ENCODE data around the gene MRC2.

The MRC2 gene

DNA sequence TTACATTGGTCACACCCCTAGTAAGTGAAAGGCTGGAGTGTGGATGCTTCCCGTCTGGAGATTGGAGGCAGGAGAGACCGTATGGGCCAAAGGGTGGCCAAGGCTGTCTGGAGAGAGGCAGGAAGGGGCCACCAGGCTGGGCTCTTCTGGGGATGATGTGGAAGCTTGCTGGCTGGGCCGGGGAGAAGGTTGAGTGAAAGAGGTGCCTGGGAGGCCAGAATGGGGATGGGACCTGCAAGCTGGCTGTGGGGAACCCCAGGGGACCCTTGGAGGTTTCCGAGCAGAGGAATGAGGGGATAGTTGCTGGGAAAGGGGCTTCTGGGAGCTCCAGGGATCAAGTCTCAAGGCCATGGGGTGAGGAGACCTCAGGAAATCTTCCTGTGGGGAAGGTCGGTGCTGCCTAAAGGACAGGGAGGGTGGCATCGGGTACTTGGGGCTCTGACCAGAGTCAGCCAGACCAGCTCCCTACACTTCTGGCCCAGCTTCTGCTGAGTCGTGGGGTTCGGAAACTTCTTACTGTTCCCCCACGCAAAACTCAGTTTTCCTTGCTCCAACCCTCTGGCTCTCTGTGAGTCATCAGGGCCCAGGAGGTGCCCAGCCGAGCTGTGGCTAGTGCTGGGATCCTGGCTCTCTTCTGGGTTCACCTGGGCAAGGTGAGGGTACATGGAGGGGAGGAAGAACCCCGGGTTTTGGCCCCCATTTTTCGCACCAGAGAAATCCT, 3.1 kb downstream of the MRC2 start:
- in situ Hi-C loops (cut with HindIII; ENCODE audit: low pct_ligation_motif_present, low pct_unique_long_range_greater_than_20kb, low sequenced_read_pairs), result no loop called here
- DNase-seq, result no peak

DNA sequence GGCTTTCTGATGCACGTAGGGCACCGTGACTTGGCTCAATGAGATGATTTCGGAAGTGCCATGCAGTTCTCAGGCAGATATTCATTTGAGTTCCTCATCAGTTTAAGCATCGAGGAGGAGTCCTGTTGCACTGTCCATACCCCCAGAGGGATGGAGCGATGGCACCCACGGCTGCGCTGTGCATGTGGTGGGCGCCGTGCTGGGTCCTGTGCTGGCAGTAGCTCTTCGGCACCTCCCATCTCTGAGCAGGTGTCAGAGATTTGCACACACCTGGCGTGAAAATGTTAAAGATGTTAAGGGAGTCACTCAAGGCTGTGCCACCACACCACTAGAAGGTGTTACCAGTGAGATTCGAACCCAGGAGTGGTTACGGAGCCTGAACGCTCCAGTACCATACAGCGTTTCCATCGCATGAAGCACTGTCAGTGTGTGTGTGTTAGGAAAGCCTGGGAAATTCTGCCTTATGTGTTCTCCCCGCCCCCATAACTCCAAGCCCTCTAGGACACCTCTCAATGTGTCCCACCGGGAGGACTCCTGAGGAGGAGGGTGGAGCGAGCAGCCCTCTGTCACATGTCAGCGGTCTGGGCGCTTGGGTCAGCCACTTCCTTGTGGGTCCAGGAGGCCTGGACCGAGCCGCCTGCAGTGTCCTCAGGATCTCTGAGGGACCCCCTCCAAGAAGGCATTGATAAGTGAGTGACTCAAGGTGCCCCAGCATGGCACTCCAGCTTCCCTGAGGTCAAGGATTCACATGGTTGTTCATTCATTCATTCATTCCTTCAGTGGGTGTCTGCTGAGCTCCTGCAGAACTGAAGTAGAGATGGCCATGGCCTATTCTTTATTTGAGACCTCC, 3.8 kb downstream of the MRC2 start:
- DNase-seq, result no peak
- in situ Hi-C loops (cut with HindIII; ENCODE audit: low pct_ligation_motif_present, low pct_unique_long_range_greater_than_20kb, low sequenced_read_pairs), result no loop called here

DNA sequence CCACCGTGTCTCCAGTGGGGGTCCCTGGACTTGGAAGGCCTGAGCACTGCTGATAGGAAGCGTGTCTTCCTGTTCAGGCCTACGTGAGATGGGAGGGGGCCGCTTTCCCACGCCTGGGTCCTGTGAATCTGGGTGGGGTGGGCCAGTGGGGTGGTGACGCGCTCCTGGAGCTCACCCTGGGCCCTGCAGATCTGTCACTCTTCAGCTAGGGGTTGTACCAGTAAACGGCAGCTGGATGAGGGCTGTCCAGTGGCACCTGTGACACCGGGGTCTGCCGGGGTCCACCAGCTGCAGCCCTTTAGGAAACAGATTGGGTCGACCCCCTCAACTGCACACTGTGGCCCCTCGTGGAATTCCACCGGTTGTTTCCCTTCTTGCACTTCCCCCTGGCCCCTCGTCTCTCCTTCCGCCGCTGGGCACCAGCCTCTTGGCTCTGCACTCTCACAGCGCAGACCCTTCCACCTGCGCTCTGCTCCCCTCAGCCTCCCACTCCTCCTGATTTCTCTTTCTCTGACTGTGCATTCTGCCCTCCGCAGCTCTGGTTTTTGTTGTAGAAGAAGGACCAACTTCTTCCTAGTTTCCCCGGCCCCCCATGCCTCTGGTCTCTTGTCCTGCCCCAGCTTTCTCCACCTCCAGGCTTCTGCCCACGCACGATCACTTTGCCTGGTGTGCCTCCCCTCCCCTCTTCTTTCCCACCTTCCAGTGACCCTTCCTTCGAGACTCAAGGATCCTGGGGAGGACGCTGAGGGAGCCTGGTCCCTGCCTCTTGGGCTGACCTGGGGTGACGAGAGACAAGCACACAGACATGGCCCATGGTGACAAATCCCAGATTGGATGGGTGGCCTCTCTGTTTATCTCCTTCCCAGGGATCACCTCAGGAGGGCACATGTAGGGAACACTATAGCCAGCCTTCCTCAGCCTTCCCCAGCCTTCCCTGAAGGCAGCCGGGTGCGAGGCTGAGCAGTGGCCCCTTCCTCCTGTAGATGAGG, 4.8 kb downstream of the MRC2 start:
- in situ Hi-C loops (cut with HindIII; ENCODE audit: low pct_ligation_motif_present, low pct_unique_long_range_greater_than_20kb, low sequenced_read_pairs), result no loop called here
- no peak for DNase-seq

DNA sequence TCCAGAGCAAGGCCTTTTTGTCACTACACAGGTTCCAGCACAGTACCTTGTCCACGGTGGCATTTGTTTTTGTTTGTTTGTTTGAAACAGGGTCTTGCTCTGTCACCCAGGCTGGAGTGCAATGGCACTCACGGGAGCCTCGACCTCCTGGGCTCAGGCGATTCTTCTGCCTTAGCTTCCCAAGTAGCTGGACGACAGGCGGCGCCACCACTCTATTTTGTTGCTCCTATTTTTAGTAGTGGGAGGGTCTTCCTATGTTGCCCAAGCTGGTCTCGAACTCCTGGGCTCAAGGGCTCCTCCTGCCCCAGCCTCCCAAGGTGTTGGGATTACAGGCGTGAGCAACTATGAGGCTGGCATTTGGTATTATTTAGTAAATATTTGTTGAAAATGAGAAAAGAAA, 10.3 kb downstream of the MRC2 start:
- in situ Hi-C loops (cut with HindIII; ENCODE audit: low pct_ligation_motif_present, low pct_unique_long_range_greater_than_20kb, low sequenced_read_pairs), result no loop called here
- DNase-seq, result no peak

DNA sequence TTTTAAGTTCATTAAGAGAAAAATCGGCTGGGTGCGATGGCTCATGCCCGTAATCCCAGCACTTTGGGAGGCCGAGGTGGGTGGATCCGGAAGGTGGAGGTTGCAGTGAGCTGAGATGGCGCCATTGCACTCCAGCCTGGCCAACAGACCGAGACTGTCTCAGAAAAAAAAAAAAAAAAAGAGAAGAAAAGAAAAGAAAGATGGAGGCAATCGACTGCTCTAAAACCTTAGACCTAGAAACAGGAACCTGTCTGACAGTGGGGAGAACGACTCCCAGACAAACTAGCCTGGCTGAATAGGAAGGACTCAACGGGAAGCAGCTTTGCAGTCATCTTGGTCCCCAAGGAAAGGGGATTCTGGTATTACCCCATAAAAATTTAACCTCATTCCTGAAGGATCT, 13.7 kb downstream of the MRC2 start:
- no peak for DNase-seq
- in situ Hi-C loops (cut with HindIII; ENCODE audit: low pct_ligation_motif_present, low pct_unique_long_range_greater_than_20kb, low sequenced_read_pairs), result no loop called here

DNA sequence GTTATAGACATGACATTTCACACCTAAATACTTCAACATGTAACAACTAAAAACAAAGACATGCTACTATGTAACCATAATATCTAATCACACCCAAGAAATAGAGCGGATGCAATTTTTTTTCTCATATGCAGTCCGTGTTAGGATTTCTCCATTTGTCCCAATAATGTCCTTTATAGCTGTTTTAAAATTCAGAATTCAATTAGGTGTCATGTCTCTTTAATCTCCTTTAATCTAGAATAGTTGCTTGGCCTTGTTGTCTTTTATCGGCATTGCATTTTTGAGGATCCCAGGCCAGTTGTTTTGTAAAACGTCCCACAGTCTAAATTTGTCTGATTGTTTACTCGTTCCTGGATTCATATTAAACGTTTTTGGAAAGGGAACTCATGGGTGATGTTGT, 14.5 kb downstream of the MRC2 start:
- in situ Hi-C loops (cut with HindIII; ENCODE audit: low pct_ligation_motif_present, low pct_unique_long_range_greater_than_20kb, low sequenced_read_pairs), result no loop called here
- no peak for DNase-seq

DNA sequence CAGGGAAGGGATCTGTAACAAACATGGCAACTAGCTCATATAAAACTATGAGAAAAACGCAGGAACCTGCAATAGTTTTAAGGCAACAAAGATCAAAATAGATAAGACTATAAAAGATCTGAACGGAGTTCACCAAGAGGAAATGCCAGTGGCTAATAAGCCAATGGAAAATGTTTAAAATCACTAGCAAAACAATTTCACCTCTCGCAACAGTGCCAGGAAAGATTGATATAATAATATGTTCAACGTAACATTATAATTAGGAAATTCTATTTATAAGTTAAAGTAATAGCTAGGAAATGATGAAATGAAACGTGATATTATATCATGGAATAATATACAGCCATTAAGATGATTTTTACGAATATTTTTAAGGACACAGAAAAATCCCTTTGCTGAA, 16.0 kb downstream of the MRC2 start:
- DNase-seq, result no peak
- in situ Hi-C loops (cut with HindIII; ENCODE audit: low pct_ligation_motif_present, low pct_unique_long_range_greater_than_20kb, low sequenced_read_pairs), result no loop called here

DNA sequence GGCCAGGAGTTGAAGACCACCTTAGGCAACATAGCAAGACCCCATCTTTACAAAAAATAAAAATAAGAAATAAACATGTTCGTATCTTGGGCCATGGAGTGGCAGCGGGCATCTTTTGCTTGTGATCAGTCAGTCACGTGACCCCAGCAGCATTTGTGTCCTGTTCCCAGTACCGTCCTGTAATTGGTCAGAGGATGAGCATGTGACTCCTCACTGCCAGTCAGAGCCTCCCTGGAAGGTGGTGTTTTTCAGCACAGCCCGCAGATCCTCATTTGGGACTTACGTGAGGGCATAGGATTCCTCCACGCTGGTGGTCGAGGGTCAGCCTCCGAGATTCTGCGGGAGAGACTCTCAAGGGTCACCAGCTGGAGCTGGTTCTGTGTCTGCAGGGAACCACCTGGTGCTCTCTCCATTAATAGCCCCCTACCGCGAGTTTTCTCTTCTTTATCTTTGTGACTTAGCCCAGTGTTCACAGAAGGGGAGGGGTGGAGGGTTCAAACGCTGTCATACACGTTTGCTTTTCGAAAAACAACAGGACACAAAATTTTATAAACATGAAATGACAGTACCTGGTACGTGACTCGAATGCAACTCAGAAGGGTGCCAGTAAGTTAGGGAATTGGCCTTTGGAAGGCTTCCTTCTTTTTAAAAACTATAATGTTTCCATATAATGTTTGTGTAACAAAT, 17.2 kb downstream of the MRC2 start:
- no peak for DNase-seq
- in situ Hi-C loops (cut with HindIII; ENCODE audit: low pct_ligation_motif_present, low pct_unique_long_range_greater_than_20kb, low sequenced_read_pairs), result no loop called here

DNA sequence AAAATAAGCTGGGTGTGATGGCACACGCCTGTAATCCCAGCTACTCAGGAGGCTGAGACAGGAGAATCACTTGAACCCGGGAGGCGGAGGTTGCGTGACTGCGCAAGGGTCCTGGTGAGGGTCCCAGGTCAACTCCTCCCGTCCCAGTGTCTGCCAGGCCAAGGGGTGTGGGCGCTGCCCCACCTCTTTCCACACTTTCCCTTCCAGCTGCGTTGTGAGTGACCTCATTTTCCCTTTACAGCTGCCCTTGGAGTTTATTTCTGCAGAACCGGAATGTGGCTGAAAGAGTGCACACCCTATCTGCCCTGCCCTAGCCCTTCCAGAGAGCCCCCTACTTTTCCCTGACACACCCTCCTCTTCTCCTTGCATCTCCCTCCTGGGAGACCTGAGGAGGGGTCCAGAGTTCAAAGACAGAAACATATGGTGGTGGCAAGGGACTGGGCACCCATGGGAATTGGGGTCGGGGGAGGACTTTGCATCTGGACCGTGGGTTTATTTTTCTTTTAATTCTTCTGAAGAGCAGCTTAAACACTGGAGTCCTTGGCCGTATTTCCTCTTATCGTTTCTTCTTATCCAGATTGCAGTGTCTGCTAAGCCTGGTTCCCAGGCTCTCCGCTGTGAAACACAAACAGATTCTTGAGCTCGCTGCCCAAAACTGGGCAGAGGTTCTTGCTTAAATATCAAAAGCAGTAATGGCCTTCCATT, 20.9 kb downstream of the MRC2 start:
- in situ Hi-C loops (cut with HindIII; ENCODE audit: low pct_ligation_motif_present, low pct_unique_long_range_greater_than_20kb, low sequenced_read_pairs), result no loop called here
- DNase-seq, result no peak

DNA sequence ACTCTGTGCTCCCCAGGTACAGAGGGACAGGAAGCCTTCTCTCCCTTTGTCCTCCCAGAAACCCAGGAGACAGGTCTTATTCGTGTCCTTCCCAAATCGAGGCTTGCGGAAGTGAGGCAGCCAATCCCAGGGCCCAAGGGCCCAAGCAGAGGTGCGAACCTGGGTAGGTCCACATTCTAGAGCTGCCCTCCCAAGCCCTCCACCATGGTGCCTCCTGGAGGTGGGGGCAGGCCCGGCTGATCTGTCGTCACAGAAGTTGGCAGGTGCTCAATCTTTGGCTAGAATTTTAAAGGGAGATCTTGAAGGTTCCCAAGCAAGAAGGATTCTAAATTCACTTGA, 21.5 kb downstream of the MRC2 start:
- in situ Hi-C loops (cut with HindIII; ENCODE audit: low pct_ligation_motif_present, low pct_unique_long_range_greater_than_20kb, low sequenced_read_pairs), result no loop called here
- DNase-seq, result no peak

DNA sequence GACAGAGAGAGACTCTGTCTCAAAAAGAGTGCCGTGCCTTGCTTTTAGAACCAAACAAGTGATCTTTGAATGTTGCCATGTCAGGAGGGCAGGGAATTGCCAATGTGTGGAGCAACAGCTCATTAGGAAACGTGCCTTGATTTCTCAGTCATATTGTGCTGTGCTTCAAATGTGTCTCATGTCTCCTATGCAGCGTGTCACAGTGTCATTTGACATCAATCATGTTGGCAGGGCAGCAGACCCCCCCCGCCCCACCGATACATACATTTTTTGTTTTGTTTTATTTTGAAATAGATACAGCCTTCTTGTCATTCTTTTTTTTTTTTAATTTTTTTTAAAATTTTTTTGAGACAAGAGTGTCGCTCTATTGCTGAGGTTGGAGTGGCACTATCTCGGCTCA, 22.1 kb downstream of the MRC2 start:
- in situ Hi-C loops (cut with HindIII; ENCODE audit: low pct_ligation_motif_present, low pct_unique_long_range_greater_than_20kb, low sequenced_read_pairs), result no loop called here
- no peak for DNase-seq

DNA sequence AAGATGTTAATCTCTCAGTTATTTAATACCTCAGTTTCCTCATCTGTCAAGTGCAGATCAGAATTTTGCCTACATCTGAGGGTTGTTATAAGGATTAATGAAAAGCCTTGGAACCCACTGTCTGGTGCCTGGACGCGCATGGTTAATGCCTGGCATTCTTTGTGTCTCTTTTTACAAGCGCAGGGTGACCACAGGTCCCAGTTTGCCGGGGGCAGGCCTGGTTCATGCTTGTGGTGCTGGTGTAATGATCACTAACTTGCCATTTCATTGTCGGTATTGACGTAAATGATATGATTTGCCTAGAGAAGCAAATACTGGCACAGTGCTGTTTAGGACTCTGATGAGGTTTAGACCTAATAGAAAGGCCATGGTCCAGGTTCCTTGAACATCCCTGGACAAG, 23.1 kb downstream of the MRC2 start:
- no peak for DNase-seq
- in situ Hi-C loops (cut with HindIII; ENCODE audit: low pct_ligation_motif_present, low pct_unique_long_range_greater_than_20kb, low sequenced_read_pairs), result no loop called here

DNA sequence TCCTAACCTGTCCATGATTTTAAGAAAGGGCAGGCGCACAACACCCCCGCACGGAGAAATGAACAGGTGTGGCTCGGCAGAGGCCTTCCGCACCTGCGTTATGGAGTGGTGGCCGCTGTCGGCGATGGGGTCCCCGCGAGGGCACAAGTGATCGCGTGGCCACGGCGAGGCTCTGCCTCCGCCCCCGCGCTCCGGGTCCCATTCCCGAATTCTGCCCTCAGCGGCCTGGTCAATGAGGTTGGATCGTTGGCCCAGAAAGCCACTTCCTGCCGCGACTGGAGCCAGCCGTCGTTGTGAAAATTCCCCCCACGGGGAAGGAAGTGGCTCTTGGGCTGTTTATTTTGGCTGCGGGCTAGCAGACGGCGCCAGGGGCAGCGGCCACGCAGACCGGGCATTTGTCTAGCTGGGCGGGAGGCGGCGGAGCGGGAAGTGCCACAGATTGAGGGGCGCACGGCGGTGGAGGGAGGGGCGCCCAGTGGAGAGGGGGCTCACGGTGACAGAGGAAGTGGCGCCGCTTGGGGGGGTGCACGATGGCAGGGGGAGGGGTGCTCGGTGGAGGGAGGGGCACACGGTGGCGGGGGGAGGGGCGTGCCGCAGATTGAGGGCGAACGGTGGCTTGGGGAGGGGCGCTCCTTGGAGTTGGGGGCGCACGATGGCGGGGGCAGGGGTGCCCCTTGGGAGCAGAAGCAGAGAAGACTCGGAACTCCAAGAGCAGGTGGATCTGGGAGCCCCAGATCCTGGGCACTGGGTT, 25.0 kb downstream of the MRC2 start:
- in situ Hi-C loops (cut with HindIII; ENCODE audit: low pct_ligation_motif_present, low pct_unique_long_range_greater_than_20kb, low sequenced_read_pairs), result no loop called here
- peak; percentile 67 for DNase-seq

DNA sequence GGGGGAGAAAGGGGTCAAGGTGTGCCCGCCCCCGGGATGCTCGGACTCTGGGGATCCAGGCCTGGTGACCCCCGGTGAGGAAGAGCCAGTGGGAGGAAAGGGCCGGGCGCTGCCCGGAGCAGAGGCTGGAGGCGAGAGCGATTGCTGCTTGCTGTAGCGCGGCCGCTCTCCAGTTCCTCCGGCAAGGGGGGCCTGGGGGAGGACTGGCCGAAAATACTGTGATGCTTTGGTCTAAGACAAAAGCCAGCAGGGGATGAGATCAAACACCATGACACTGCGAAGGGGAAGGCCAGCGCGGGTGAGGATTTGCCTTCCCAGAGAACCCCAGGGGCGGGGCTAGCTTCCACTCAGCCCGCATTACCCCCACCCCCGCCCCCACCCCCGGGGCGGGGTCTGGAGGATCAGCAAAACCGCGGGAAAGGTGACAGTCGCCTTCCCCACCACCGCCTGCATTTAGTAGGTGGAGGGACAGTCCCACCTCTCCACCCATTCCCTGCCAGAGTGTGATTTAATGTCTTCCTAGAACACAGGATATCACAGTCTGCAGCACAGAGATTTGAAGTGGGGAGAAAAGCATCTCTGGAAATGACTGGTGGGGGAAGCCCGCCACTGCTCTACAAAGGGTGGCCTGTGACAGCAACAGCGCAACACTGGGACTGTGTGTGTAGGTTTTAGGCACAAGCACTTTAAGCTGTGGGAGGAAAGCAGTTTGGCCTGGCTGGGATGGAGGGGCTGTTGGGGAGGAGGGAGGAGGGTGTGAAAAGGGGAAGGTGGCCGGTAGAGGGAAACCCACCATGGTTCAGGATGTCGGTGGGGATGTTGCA, 25.7 kb downstream of the MRC2 start:
- in situ Hi-C loops (cut with HindIII; ENCODE audit: low pct_ligation_motif_present, low pct_unique_long_range_greater_than_20kb, low sequenced_read_pairs), result no loop called here
- DNase-seq, result peak; percentile 52

DNA sequence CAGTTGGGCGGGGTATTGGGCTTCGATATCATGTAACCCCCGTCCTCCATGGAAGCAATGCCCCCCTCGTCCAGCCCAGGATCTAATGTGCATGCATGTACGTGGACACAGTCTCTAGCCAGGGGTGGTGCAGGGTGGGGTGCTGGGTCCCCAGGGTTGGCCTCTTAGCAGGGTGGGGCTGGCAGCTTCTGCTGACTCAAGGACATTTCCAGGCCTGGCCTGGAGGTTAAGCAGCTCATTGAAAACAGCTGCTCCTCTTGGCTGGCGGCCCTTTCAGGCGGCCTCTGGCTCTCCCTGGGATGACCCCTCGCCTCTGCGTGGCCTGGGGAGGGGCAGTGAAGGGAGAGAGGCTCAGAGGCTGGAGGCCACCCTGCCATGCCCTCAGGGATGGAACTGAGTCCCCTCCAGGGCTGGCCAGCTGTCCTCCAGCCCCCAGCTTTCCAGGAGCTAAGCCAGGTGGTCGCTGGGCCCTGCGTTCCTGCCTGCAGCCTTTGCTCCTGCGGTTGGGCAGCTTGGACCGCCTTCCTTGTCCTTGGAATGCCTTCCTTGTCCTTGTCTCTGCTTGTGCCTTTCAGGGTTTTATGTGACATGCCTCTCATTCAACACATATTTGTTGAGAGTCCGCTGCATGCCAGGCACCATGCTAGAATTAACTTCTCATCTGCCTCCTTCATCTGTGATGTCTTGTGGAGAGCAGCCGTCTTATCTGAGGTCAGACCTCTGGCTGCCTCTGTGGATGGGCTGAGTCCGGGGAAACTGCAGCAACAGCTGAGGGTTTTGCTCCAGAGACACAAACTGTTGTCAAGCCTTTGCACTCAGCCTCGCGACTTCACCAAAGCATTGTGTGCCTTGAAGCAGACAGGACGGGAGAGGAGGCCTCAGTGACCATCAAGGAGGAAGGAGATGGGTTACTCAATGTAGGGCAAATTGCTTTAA, 26.6 kb downstream of the MRC2 start:
- DNase-seq, result no peak

DNA sequence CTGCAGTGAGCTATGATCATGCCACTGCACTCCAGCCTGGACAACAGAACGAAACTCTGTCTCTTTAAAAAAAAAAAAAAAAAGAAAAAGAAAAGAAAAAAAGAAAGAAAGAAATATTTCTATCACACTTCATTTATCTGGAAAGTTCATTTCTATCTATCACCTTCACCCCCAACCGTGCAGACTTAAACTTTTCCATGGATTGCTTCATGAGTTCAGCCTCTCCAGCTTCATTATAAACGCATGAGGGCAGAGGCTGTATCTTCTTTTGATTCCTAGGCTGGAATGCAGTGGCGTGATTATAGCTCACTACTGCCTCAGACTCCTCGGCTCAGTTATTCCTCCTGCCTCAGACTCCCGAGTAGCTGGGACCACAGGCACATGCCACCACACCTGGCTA, 28.2 kb downstream of the MRC2 start:
- no peak for DNase-seq
- in situ Hi-C loops (cut with HindIII; ENCODE audit: low pct_ligation_motif_present, low pct_unique_long_range_greater_than_20kb, low sequenced_read_pairs), result no loop called here

More for the DNA sequence above, 26.6 kb downstream of the MRC2 start:
- in situ Hi-C loops (cut with HindIII; ENCODE audit: low pct_ligation_motif_present, low pct_unique_long_range_greater_than_20kb, low sequenced_read_pairs), result no loop called here
